ENCODE measurements around the gene BAK1. TPM values are rescaled to one million over a fixed set of nuclear protein-coding genes. Genes with fewer than 3 reads are reported as not detected.

Gene BAK1
- polyA plus RNA-seq, 1 donor (not counting 4 experiments of a cell fraction or from before 2014, with no cell fraction given): 61.1 TPM

DNA sequence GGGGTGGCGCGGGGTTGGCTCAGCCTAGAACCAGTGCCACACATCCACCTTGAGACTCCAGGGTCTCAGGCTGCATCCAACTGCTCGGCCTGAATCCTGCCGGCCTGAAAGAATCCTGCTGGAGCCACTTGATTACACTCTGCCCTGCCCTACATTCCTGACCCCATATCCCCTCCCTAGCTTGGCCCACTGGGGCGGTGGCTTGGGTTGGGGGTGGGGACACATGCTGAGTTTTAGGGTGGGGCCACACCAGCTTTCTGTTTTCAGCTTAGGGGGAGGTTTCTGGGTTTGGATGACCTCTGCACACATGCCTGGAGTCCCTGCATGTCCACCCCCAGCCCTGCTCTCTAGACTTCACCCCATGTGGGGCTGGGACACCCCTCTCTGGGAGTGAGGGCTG is 47.8 kb upstream of the BAK1 start:
- no peak overlapping the region for H3K4me3 ChIP-seq (ENCODE audit: control insufficient read depth in 2 of 3, extremely low read depth in 1 of 3, insufficient read depth in 2 of 3, low read depth in 1 of 3, low read length in 3 of 3)
- H3K9ac ChIP-seq (ENCODE audit: control insufficient read depth, extremely low read depth, insufficient read depth, low read length): no peak overlapping the region
- no peak overlapping the region for H3K4me2 ChIP-seq (ENCODE audit: control insufficient read depth, extremely low read depth, insufficient read depth, low read depth, low read length)
- peaks cover 15% of the 10 kb centered on the region for H4K20me1 ChIP-seq (ENCODE audit: control insufficient read depth, extremely low read depth, insufficient read depth, low read length)
- no peaks in the 10 kb centered on the region for H3K27me3 ChIP-seq (ENCODE audit: control insufficient read depth, extremely low read depth, insufficient read depth, low read length)
- dilution Hi-C loops (cut with MboI; ENCODE audit: extremely low pct_ligation_motif_present, low sequenced_read_pairs): no loop called here
- H3K4me1 ChIP-seq (ENCODE audit: control insufficient read depth, extremely low read depth, insufficient read depth, low read length): peaks cover 58% of the 10 kb centered on the region
- no peaks in the 10 kb centered on the region for H3K9me3 ChIP-seq (ENCODE audit: control insufficient read depth, low read depth, low read length)
- H3K79me2 ChIP-seq (ENCODE audit: control insufficient read depth, insufficient read depth, low read length): peaks cover 89% of the 10 kb centered on the region
- DNase-seq (ENCODE audit: low read depth, low spot score): no peak
- TF ChIP-seq EZH2 (IDR thresholded peaks at IDR 0.05; ENCODE audit: low read length): no peak
- TF ChIP-seq, protein P1, sequence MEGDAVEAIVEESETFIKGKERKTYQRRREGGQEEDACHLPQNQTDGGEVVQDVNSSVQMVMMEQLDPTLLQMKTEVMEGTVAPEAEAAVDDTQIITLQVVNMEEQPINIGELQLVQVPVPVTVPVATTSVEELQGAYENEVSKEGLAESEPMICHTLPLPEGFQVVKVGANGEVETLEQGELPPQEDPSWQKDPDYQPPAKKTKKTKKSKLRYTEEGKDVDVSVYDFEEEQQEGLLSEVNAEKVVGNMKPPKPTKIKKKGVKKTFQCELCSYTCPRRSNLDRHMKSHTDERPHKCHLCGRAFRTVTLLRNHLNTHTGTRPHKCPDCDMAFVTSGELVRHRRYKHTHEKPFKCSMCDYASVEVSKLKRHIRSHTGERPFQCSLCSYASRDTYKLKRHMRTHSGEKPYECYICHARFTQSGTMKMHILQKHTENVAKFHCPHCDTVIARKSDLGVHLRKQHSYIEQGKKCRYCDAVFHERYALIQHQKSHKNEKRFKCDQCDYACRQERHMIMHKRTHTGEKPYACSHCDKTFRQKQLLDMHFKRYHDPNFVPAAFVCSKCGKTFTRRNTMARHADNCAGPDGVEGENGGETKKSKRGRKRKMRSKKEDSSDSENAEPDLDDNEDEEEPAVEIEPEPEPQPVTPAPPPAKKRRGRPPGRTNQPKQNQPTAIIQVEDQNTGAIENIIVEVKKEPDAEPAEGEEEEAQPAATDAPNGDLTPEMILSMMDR (optimal IDR thresholded peaks at IDR 0.05 in 1 of 3, IDR thresholded peaks at IDR 0.05 in 1 of 3, conservative IDR thresholded peaks at IDR 0.05 in 1 of 3; ENCODE audit: extremely low read depth in 1 of 3, insufficient read depth in 2 of 3, low read length in 3 of 3): no peak
- H2AFZ ChIP-seq (ENCODE audit: control insufficient read depth, low read length): no peak overlapping the region
- FAIRE-seq: no peak
- no peak overlapping the region for H3K27ac ChIP-seq (ENCODE audit: control insufficient read depth, insufficient read depth, low read length)
- H3K36me3 ChIP-seq (ENCODE audit: control insufficient read depth in 2 of 2, extremely low read depth in 1 of 2, insufficient read depth in 2 of 2, low read length in 2 of 2): peaks cover 25 to 34% of the 10 kb centered on the region in 2 experiments
- H3K9me1 ChIP-seq (ENCODE audit: control insufficient read depth, extremely low read depth, insufficient read depth, low read length): no peaks in the 10 kb centered on the region

DNA sequence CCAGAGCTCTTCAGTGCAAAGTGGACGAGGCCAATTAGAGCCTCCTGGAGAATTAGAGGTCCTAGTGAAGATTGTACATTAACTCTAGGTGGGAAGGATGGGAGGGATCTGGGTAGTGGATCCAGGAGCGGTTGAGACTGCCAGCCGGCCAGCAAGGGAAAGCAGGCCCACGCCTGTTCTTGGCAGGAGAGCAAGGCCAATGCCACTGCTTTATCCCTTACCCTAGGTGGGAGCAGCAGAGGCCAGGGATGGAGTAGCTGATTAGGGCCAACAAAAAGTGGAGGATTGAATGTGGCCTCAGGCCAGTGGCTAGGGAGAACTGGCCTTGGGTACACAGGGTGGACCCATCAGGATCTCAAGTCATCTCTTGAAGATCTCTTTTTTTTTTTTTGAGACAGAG is 44.8 kb upstream of the BAK1 start:
- Histone ChIP-seq H3K4me3 (ENCODE audit: control insufficient read depth in 2 of 3, extremely low read depth in 1 of 3, insufficient read depth in 2 of 3, low read depth in 1 of 3, low read length in 3 of 3) (no peak overlapping the region), H3K79me2 (ENCODE audit: control insufficient read depth, insufficient read depth, low read length) (peaks cover 79% of the 10 kb centered on the region), H2AFZ (ENCODE audit: control insufficient read depth, low read length) (no peak overlapping the region), H3K4me1 (ENCODE audit: control insufficient read depth, extremely low read depth, insufficient read depth, low read length) (peaks cover 49% of the 10 kb centered on the region), H3K9me3 (ENCODE audit: control insufficient read depth, low read depth, low read length) (no peaks in the 10 kb centered on the region), H3K27me3 (ENCODE audit: control insufficient read depth, extremely low read depth, insufficient read depth, low read length) (no peaks in the 10 kb centered on the region), H3K4me2 (ENCODE audit: control insufficient read depth, extremely low read depth, insufficient read depth, low read depth, low read length) (no peak overlapping the region), H3K9me1 (ENCODE audit: control insufficient read depth, extremely low read depth, insufficient read depth, low read length) (no peaks in the 10 kb centered on the region), H3K36me3 (ENCODE audit: control insufficient read depth in 2 of 2, extremely low read depth in 1 of 2, insufficient read depth in 2 of 2, low read length in 2 of 2) (peaks cover 18 to 25% of the 10 kb centered on the region in 2 experiments), H3K27ac (ENCODE audit: control insufficient read depth, insufficient read depth, low read length) (no peak overlapping the region), H3K9ac (ENCODE audit: control insufficient read depth, extremely low read depth, insufficient read depth, low read length) (no peak overlapping the region), H4K20me1 (ENCODE audit: control insufficient read depth, extremely low read depth, insufficient read depth, low read length) (peaks cover 8% of the 10 kb centered on the region)
- dilution Hi-C loops (cut with MboI; ENCODE audit: extremely low pct_ligation_motif_present, low sequenced_read_pairs): no loop called here
- FAIRE-seq: no peak
- DNase-seq (ENCODE audit: low read depth, low spot score): no peak
- TF ChIP-seq EZH2 (IDR thresholded peaks at IDR 0.05; ENCODE audit: low read length): no peak

DNA sequence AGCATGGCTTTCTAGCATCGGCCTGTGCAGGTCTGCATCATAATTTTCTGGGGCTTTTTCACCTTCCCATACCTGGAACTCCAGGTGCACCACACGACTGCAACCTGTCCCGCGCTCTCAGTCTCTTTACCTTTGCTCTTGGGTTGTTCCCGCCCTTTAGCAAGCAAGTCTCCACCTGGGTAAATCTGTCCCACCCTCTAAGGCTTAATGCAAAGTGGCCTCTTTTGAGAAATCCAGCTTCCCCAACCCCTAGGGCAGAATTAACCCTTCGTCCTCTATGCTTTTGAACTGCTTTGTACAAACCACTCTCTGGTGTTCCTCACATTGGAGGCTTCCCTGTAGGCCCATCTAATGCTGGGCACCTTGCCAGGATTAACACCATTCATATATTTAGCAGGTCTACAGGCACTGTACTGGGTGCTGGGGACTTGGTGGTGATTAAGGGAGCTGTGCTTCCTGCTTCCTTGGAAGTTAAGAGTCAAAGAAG is 43.9 kb upstream of the BAK1 start:
- Histone ChIP-seq H3K36me3 (ENCODE audit: control insufficient read depth in 2 of 2, extremely low read depth in 1 of 2, insufficient read depth in 2 of 2, low read length in 2 of 2) (peaks cover 18 to 25% of the 10 kb centered on the region in 2 experiments), H3K9me3 (ENCODE audit: control insufficient read depth, low read depth, low read length) (no peaks in the 10 kb centered on the region), H4K20me1 (ENCODE audit: control insufficient read depth, extremely low read depth, insufficient read depth, low read length) (peaks cover 8% of the 10 kb centered on the region), H3K79me2 (ENCODE audit: control insufficient read depth, insufficient read depth, low read length) (peaks cover 75% of the 10 kb centered on the region), H3K27ac (ENCODE audit: control insufficient read depth, insufficient read depth, low read length) (peak overlapping the region; percentile 81), H3K4me3 (ENCODE audit: control insufficient read depth in 2 of 3, extremely low read depth in 1 of 3, insufficient read depth in 2 of 3, low read depth in 1 of 3, low read length in 3 of 3) (no peak overlapping the region), H3K4me1 (ENCODE audit: control insufficient read depth, extremely low read depth, insufficient read depth, low read length) (peaks cover 54% of the 10 kb centered on the region), H3K4me2 (ENCODE audit: control insufficient read depth, extremely low read depth, insufficient read depth, low read depth, low read length) (peak overlapping the region; percentile 98), H3K9me1 (ENCODE audit: control insufficient read depth, extremely low read depth, insufficient read depth, low read length) (no peaks in the 10 kb centered on the region), H3K27me3 (ENCODE audit: control insufficient read depth, extremely low read depth, insufficient read depth, low read length) (no peaks in the 10 kb centered on the region), H3K9ac (ENCODE audit: control insufficient read depth, extremely low read depth, insufficient read depth, low read length) (no peak overlapping the region), H2AFZ (ENCODE audit: control insufficient read depth, low read length) (no peak overlapping the region)
- FAIRE-seq (no peak), DNase-seq (ENCODE audit: low read depth, low spot score) (no peak)
- dilution Hi-C loops (cut with MboI; ENCODE audit: extremely low pct_ligation_motif_present, low sequenced_read_pairs): no loop called here
- TF ChIP-seq, protein P1 (optimal IDR thresholded peaks at IDR 0.05 in 1 of 3, IDR thresholded peaks at IDR 0.05 in 1 of 3, conservative IDR thresholded peaks at IDR 0.05 in 1 of 3; ENCODE audit: extremely low read depth in 1 of 3, insufficient read depth in 2 of 3, low read length in 3 of 3): no peak
- no peak for TF ChIP-seq EZH2 (IDR thresholded peaks at IDR 0.05; ENCODE audit: low read length)

All from keratinocyte (primary cell).